ENCODE measurements around the gene S100P.

DNA sequence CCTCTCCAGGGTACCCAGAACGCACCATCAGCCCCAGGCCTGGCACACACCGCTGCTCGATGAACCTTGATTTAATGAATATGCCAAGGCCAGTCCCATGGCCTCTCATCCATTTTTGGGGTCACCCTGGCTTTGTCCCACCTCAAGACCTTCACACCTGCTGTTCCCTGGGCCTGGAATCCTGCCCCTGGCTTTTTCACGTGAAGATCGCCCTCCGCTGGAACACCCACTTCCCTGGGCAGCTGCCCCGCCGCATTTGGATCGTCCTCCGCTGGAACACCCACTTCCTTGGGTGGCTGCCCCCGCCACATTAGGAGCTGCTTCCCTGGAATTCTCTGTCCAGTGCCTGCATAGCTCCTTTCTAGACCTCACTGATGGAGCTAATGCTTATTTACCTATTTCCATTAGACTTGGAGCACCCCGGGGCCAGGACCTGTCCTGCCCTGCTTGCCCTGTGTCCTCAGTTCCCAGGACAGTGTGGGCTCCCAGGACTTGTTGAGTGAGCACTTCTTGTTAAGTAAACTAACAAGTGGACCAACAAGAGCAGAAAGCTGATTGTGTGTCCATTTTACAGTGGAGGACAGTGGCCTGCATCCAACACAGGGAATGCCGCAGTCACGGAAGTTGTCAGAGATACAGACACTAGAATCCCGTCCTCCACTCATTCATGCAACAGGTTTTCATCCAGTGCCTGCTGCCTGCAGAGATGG is 34.8 kb downstream of the S100P start:
- TF ChIP-seq, protein P1, sequence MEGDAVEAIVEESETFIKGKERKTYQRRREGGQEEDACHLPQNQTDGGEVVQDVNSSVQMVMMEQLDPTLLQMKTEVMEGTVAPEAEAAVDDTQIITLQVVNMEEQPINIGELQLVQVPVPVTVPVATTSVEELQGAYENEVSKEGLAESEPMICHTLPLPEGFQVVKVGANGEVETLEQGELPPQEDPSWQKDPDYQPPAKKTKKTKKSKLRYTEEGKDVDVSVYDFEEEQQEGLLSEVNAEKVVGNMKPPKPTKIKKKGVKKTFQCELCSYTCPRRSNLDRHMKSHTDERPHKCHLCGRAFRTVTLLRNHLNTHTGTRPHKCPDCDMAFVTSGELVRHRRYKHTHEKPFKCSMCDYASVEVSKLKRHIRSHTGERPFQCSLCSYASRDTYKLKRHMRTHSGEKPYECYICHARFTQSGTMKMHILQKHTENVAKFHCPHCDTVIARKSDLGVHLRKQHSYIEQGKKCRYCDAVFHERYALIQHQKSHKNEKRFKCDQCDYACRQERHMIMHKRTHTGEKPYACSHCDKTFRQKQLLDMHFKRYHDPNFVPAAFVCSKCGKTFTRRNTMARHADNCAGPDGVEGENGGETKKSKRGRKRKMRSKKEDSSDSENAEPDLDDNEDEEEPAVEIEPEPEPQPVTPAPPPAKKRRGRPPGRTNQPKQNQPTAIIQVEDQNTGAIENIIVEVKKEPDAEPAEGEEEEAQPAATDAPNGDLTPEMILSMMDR (IDR thresholded peaks at IDR 0.05): no peak
- no peak for TF ChIP-seq POLR2A (IDR thresholded peaks at IDR 0.05)

All from ovary (tissue), 3 donors.